HepG2 (cell line): ENCODE measurements around the gene DHCR7. TPM values are rescaled to one million over a fixed set of nuclear protein-coding genes. Genes with fewer than 3 reads are reported as not detected.

Experiments
- CEBPG ChIP-seq: IDR thresholded peaks from 2 replicates; pipeline ENCODE4 v1.6.1; 2016
- DNMT3B ChIP-seq: conservative IDR thresholded peaks from 2 replicates; pipeline ENCODE4 v1.6.1; 2016; ENCODE audit warnings: missing biosample characterization, control low read depth
- EP300 ChIP-seq, 3 experiments: sonication (generic) in 1 of 3; formaldehyde crosslinking in 1 of 3; IDR thresholded peaks; 2 replicates each; pipeline versions ENCODE4 v1.5.1 to v1.6.1; 2011 to 2020; ENCODE audit warnings: low read depth in 2 of 3, low read length in 2 of 3, borderline replicate concordance in 1 of 3, improper control_type of control experiment in 1 of 3, mild to moderate bottlenecking in 1 of 3, missing genetic modification reagents in 1 of 3, moderate library complexity in 1 of 3
- FOXA3 ChIP-seq: IDR thresholded peaks from 2 replicates; pipeline ENCODE4 v1.6.1; 2016; ENCODE audit warnings: missing genetic modification reagents, missing compliant biosample characterization
- HHEX ChIP-seq: IDR thresholded peaks from 2 replicates; pipeline ENCODE4 v1.6.1; 2016; ENCODE audit warnings: control low read depth
- HMG20B ChIP-seq: conservative IDR thresholded peaks from 2 replicates; pipeline ENCODE4 v1.6.1; 2016; ENCODE audit warnings: missing genetic modification reagents, missing compliant biosample characterization
- PHF21A ChIP-seq: sonication (generic); formaldehyde crosslinking; IDR thresholded peaks from 2 replicates; pipeline ENCODE4 v1.5.0; 2020; ENCODE audit warnings: mild to moderate bottlenecking, missing genetic modification reagents
- POGZ ChIP-seq: sonication (generic); formaldehyde crosslinking; IDR thresholded peaks from 2 replicates; pipeline ENCODE4 v1.4.0; 2020; ENCODE audit warnings: mild to moderate bottlenecking, missing genetic modification reagents
- POLR2A ChIP-seq, 2 experiments: IDR thresholded peaks; 2 replicates each; pipeline ENCODE4 v1.6.1; 2011; ENCODE audit warnings: low read depth in 2 of 2, low read length in 2 of 2, mild to moderate bottlenecking in 1 of 2, moderate library complexity in 1 of 2; ENCODE audit not compliant: insufficient read depth in 1 of 2
- POLR2AphosphoS2 ChIP-seq: IDR thresholded peaks from 2 replicates; pipeline ENCODE4 v1.6.1; 2011; ENCODE audit warnings: low read depth, low read length, improper control_type of control experiment
- SIX1 ChIP-seq: sonication (generic); formaldehyde crosslinking; IDR thresholded peaks from 2 replicates; pipeline ENCODE4 v1.4.0; 2020; ENCODE audit warnings: missing genetic modification reagents, borderline replicate concordance
- TBX3 ChIP-seq: fragments of 450-650 bp; IDR thresholded peaks from 2 replicates; pipeline ENCODE4 v1.6.1; 2017; ENCODE audit warnings: antibody characterized with exemption, mild to moderate bottlenecking, inconsistent platforms, borderline replicate concordance
- TEAD3 ChIP-seq: optimal IDR thresholded peaks from 2 replicates; pipeline ENCODE3; 2016; ENCODE audit warnings: borderline replicate concordance
- YEATS2 ChIP-seq: sonication (generic); formaldehyde crosslinking; IDR thresholded peaks from 2 replicates; pipeline ENCODE4 v1.4.0; 2020; ENCODE audit warnings: missing genetic modification reagents, borderline replicate concordance
- ZFP82 ChIP-seq: sonication (generic); formaldehyde crosslinking; IDR thresholded peaks from 2 replicates; pipeline ENCODE4 v1.5.1; 2020; ENCODE audit warnings: mild to moderate bottlenecking, missing genetic modification reagents, borderline replicate concordance
- ZNF557 ChIP-seq: sonication (generic); formaldehyde crosslinking; IDR thresholded peaks from 2 replicates; pipeline ENCODE4 v1.4.0; 2020; ENCODE audit warnings: missing genetic modification reagents
- ZNF782 ChIP-seq: sonication (generic); formaldehyde crosslinking; IDR thresholded peaks from 2 replicates; pipeline ENCODE4 v1.4.0; 2020; ENCODE audit warnings: missing genetic modification reagents, mild to moderate bottlenecking, borderline replicate concordance
- polyA plus RNA-seq, 8 experiments: library from polyadenylated mRNA; depleted of rRNA in 3 of 8; stranded (reverse) in 7 of 8; unstranded in 1 of 8; fragments of >200 nt; fragmentation: Illumina TruSeq in 4 of 8; extraction: Trizol in 4 of 8; gene quantifications; 2 replicates each; pipeline versions ENCODE4 v1.2.1 to v1.2.3, GENCODE V29; 2011 to 2016; ENCODE audit warnings: low read depth in 4 of 8, missing spikeins in 1 of 8, mixed read lengths in 1 of 8; ENCODE audit not compliant: insufficient read depth in 1 of 8
- total RNA-seq, 5 experiments: library from RNA; depleted of rRNA; stranded (reverse); fragments of >200 nt; fragmentation: Illumina TruSeq; extraction: Trizol; gene quantifications; 2 replicates each; pipeline ENCODE4 v1.2.3, GENCODE V29; 2016; ENCODE audit warnings: low read depth in 1 of 5
- TF ChIP-seq, protein P1 (sequence below): sonication (generic); formaldehyde crosslinking; IDR thresholded peaks from 2 replicates; pipeline ENCODE4 v1.4.0; 2020; ENCODE audit warnings: missing genetic modification reagents
- TF ChIP-seq, protein P2 (sequence below): sonication (generic); formaldehyde crosslinking; IDR thresholded peaks from 2 replicates; pipeline ENCODE4 v1.4.0; 2020; ENCODE audit warnings: missing genetic modification reagents
- TF ChIP-seq, protein P3 (sequence below): sonication (generic); formaldehyde crosslinking; IDR thresholded peaks from 2 replicates; pipeline ENCODE4 v1.5.0; 2020; ENCODE audit warnings: mild to moderate bottlenecking, missing genetic modification reagents, moderate library complexity
- TF ChIP-seq, protein P4 (sequence below), 2 experiments: fragments of 450-650 bp in 1 of 2; sonication (generic) in 1 of 2; formaldehyde crosslinking; IDR thresholded peaks; 2 replicates each; pipeline versions ENCODE4 v1.5.0 to v1.8.0; 2020 to 2022; ENCODE audit warnings: mild to moderate bottlenecking in 1 of 2, missing genetic modification reagents in 1 of 2
- TF ChIP-seq, protein P5 (sequence below): sonication (generic); formaldehyde crosslinking; IDR thresholded peaks from 2 replicates; pipeline ENCODE4 v1.8.0; 2022; ENCODE audit warnings: mild to moderate bottlenecking, missing genetic modification reagents; ENCODE audit not compliant: insufficient replicate concordance

The DHCR7 gene
- total and polyA plus RNA-seq, 2 of the 13 experiments (the other 11 are each of a cell fraction or from before 2014, with no cell fraction given): 96.0 to 143 TPM

DNA sequence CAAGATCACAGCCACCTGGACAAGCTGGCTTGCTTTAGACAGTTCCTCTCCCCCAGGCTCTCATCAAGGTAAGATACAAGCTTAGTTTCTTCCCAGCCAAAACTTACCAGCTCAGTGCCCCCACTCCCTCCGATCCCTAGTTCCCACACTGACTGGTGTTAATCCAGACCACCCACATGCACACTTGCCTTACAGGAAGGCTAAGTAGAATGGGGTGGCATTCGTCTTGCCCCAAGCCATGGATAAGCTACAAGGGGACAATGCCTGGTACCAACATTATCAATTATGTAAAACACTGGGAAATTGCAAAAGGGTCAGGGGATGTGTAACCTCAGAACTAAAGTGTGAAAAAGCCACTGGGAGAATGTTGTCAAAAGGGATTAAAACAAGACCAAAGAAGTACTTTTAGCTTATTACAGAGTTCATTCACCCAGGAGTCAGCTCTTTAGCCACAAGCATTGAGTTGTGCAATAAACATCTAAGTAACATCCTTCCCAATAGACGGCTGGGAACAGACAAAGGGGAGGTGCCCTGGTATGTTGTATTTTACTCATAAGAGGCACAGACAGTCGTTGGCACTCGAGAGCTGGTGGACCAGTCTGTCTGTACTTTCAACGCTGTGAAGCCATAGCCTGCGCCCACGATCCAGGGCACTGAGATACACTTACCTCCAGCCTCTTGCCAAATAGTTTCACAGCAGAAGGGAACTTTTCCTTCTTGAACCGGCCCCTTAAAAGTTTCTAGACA lies 1.1 kb downstream of the DHCR7 start (continued):
- TF ChIP-seq YEATS2: 0 out of 2 replicates have a peak, but pooled peaks have one; percentile 27
- TF ChIP-seq CEBPG (CRISPR knock-in tag): peak; percentile 87
- TF ChIP-seq ZNF782 (CRISPR knock-in tag): no peak
- TF ChIP-seq EP300 (IDR thresholded peaks at IDR 0.05; ENCODE audit: low read depth in 2 of 2, low read length in 2 of 2): no peak
- no peak for TF ChIP-seq EP300 (CRISPR knock-in tag; IDR thresholded peaks at IDR 0.05; ENCODE audit: borderline replicate concordance)
- no peak for TF ChIP-seq POGZ (CRISPR knock-in tag)
- TF ChIP-seq, protein P1, sequence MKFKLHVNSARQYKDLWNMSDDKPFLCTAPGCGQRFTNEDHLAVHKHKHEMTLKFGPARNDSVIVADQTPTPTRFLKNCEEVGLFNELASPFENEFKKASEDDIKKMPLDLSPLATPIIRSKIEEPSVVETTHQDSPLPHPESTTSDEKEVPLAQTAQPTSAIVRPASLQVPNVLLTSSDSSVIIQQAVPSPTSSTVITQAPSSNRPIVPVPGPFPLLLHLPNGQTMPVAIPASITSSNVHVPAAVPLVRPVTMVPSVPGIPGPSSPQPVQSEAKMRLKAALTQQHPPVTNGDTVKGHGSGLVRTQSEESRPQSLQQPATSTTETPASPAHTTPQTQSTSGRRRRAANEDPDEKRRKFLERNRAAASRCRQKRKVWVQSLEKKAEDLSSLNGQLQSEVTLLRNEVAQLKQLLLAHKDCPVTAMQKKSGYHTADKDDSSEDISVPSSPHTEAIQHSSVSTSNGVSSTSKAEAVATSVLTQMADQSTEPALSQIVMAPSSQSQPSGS: 0 out of 2 replicates have a peak, but pooled peaks have one; percentile 15
- TF ChIP-seq HHEX (CRISPR knock-in tag): peak; percentile 90
- no peak for TF ChIP-seq ZFP82 (CRISPR knock-in tag)
- no peak for TF ChIP-seq ZNF557
- TF ChIP-seq TBX3: peak; percentile 66; the same call in 1 of the 2 replicates
- peak; percentile 78 for TF ChIP-seq TEAD3
- TF ChIP-seq SIX1 (CRISPR knock-in tag): no peak
- no peak for TF ChIP-seq PHF21A (CRISPR knock-in tag)
- TF ChIP-seq, protein P2, sequence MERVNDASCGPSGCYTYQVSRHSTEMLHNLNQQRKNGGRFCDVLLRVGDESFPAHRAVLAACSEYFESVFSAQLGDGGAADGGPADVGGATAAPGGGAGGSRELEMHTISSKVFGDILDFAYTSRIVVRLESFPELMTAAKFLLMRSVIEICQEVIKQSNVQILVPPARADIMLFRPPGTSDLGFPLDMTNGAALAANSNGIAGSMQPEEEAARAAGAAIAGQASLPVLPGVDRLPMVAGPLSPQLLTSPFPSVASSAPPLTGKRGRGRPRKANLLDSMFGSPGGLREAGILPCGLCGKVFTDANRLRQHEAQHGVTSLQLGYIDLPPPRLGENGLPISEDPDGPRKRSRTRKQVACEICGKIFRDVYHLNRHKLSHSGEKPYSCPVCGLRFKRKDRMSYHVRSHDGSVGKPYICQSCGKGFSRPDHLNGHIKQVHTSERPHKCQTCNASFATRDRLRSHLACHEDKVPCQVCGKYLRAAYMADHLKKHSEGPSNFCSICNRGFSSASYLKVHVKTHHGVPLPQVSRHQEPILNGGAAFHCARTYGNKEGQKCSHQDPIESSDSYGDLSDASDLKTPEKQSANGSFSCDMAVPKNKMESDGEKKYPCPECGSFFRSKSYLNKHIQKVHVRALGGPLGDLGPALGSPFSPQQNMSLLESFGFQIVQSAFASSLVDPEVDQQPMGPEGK: no peak; the same call in 1 of the 2 replicates
- TF ChIP-seq, protein P3, sequence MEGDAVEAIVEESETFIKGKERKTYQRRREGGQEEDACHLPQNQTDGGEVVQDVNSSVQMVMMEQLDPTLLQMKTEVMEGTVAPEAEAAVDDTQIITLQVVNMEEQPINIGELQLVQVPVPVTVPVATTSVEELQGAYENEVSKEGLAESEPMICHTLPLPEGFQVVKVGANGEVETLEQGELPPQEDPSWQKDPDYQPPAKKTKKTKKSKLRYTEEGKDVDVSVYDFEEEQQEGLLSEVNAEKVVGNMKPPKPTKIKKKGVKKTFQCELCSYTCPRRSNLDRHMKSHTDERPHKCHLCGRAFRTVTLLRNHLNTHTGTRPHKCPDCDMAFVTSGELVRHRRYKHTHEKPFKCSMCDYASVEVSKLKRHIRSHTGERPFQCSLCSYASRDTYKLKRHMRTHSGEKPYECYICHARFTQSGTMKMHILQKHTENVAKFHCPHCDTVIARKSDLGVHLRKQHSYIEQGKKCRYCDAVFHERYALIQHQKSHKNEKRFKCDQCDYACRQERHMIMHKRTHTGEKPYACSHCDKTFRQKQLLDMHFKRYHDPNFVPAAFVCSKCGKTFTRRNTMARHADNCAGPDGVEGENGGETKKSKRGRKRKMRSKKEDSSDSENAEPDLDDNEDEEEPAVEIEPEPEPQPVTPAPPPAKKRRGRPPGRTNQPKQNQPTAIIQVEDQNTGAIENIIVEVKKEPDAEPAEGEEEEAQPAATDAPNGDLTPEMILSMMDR (CRISPR knock-in tag): no peak
- peak; percentile 53; the same call in 1 of the 2 replicates for TF ChIP-seq FOXA3
- TF ChIP-seq, protein P4, sequence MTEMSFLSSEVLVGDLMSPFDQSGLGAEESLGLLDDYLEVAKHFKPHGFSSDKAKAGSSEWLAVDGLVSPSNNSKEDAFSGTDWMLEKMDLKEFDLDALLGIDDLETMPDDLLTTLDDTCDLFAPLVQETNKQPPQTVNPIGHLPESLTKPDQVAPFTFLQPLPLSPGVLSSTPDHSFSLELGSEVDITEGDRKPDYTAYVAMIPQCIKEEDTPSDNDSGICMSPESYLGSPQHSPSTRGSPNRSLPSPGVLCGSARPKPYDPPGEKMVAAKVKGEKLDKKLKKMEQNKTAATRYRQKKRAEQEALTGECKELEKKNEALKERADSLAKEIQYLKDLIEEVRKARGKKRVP (CRISPR knock-in tag; IDR thresholded peaks at IDR 0.05): 0 out of 4 replicates have a peak, but pooled peaks of 1 of the 2 experiments have one; percentile 27
- peak; percentile 64 for TF ChIP-seq HMG20B (CRISPR knock-in tag)
- no peak for TF ChIP-seq POLR2AphosphoS2
- TF ChIP-seq, protein P5, sequence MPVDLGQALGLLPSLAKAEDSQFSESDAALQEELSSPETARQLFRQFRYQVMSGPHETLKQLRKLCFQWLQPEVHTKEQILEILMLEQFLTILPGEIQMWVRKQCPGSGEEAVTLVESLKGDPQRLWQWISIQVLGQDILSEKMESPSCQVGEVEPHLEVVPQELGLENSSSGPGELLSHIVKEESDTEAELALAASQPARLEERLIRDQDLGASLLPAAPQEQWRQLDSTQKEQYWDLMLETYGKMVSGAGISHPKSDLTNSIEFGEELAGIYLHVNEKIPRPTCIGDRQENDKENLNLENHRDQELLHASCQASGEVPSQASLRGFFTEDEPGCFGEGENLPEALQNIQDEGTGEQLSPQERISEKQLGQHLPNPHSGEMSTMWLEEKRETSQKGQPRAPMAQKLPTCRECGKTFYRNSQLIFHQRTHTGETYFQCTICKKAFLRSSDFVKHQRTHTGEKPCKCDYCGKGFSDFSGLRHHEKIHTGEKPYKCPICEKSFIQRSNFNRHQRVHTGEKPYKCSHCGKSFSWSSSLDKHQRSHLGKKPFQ (CRISPR knock-in tag): no peak
- TF ChIP-seq POLR2A (IDR thresholded peaks at IDR 0.05; ENCODE audit: insufficient read depth in 1 of 2, low read depth in 2 of 2, low read length in 2 of 2): peak in 1 of 2 experiments; percentile 32; a peak in 1 of 4 replicates
- no peak for TF ChIP-seq DNMT3B (CRISPR knock-in tag)
